Lung (tissue), 12 donors: ENCODE measurements around the gene RFESD. TPM values are rescaled to one million over a fixed set of nuclear protein-coding genes. Genes with fewer than 3 reads are reported as not detected.

Experiments
- ATAC-seq: fragments of 200-7000 bp; cut with Tn5 transposase; one replicate; pipeline ENCODE4 v1.9.1; 2020; ENCODE audit warnings: moderate number of reproducible peaks; ENCODE audit not compliant: insufficient read depth, low FRiP score
- DNase-seq, 3 donors: peaks; one replicate each; pipeline ENCODE4 v3.0.0-alpha.2; 2013 to 2017
- H3K27ac ChIP-seq, 2 donors: one replicate each; pipeline ENCODE4 v1.5.1; 2013; ENCODE audit warnings: mild to moderate bottlenecking in 2 of 2, moderate library complexity in 2 of 2, control low read depth in 1 of 2, inconsistent platforms in 1 of 2, low read depth in 1 of 2, low read length in 1 of 2
- H3K27me3 ChIP-seq, 3 donors: one replicate each; pipeline ENCODE4 v1.5.1; 2013; ENCODE audit warnings: low read length in 2 of 3; ENCODE audit not compliant: control insufficient read depth in 3 of 3, insufficient read depth in 3 of 3
- H3K36me3 ChIP-seq, 4 donors: one replicate each; pipeline ENCODE4 v1.5.1; 2013; ENCODE audit warnings: low read length in 4 of 4, mild to moderate bottlenecking in 1 of 4, moderate library complexity in 1 of 4; ENCODE audit not compliant: control insufficient read depth in 4 of 4, insufficient read depth in 4 of 4
- H3K4me1 ChIP-seq, 5 donors: one replicate each; pipeline ENCODE4 v1.5.1; 2013; ENCODE audit warnings: low read length in 5 of 5, mild to moderate bottlenecking in 2 of 5, moderate library complexity in 1 of 5; ENCODE audit not compliant: control insufficient read depth in 5 of 5, insufficient read depth in 5 of 5
- H3K4me3 ChIP-seq: one replicate; pipeline ENCODE4 v1.5.1; 2013; ENCODE audit warnings: mild to moderate bottlenecking, control low read depth, moderate library complexity
- H3K9ac ChIP-seq, 2 donors: one replicate each; pipeline ENCODE4 v1.5.1; 2013; ENCODE audit warnings: low read length in 2 of 2, control low read depth in 1 of 2; ENCODE audit not compliant: insufficient read depth in 1 of 2
- H3K9me3 ChIP-seq, 4 donors: one replicate each; pipeline ENCODE4 v1.5.1; 2013; ENCODE audit warnings: low read length in 3 of 4, mild to moderate bottlenecking in 1 of 4, moderate library complexity in 1 of 4; ENCODE audit not compliant: control insufficient read depth in 4 of 4, insufficient read depth in 3 of 4
- CTCF ChIP-seq: IDR thresholded peaks from 2 replicates; pipeline ENCODE4 v1.5.1; 2012; ENCODE audit warnings: mild to moderate bottlenecking; ENCODE audit errors: control extremely low read depth, extremely low read depth
- WGBS, 2 donors: extraction: QIAGEN DNeasy Blood & Tissue Kit; methylation state at CpG; one replicate each; pipeline ENCODE4 v1.1.7; 2013; 5-methylcytosine and 5-hydroxymethylcytosine counted together
- polyA plus RNA-seq, 2 donors: library from polyadenylated mRNA; stranded (reverse); fragments of 200-250 nt; gene quantifications; one replicate each; pipeline ENCODE4 v1.2.1, GENCODE V29; 2013
- total RNA-seq, 2 donors: library from RNA; depleted of rRNA in 1 of 2; stranded (reverse); fragments of >200 nt in 1 of 2; gene quantifications; one replicate each; pipeline ENCODE4 v1.2.1, GENCODE V29; 2014 to 2021
- donor health status: control.
- donor health status: control.
- donor health status: Bipolar disorder and iron deficiency.
- donor health status: healthy.
- donor health status: DM: yes; HTN: yes; CAD: no.

Gene RFESD
- total and polyA plus RNA-seq, 4 donors = 2.6 to 6.4 (median 3.6) TPM

- H3K4me1 ChIP-seq = peaks cover 0 to 3% (median 0%) of the 10 kb centered on the region in 5 donors
- no peak for DNase-seq
- no peaks in the 10 kb centered on the region for H3K9me3 ChIP-seq
- H3K27ac ChIP-seq = no peak within 1 kb of the TSS
- no peak for ATAC-seq
- no peaks in the 10 kb centered on the region for H3K27me3 ChIP-seq
- no peak for TF ChIP-seq CTCF
- WGBS, 2 donors = 94 to 97% methylated on average over 1 of the region's 1 CpG
- no peak within 1 kb of the TSS for H3K4me3 ChIP-seq
- H3K9ac ChIP-seq = no peak within 1 kb of the TSS
- no peaks in the 10 kb centered on the region for H3K36me3 ChIP-seq
Observed at GRCh38 chr5:95682891-95683290, 36.3 kb downstream of the RFESD start, which contains the start of gene SPATA9. Gene SPATA9, minus strand, starts transcription at chr5:95682991. Its CDS starts 137 bp downstream, at chr5:95682854.

DNA sequence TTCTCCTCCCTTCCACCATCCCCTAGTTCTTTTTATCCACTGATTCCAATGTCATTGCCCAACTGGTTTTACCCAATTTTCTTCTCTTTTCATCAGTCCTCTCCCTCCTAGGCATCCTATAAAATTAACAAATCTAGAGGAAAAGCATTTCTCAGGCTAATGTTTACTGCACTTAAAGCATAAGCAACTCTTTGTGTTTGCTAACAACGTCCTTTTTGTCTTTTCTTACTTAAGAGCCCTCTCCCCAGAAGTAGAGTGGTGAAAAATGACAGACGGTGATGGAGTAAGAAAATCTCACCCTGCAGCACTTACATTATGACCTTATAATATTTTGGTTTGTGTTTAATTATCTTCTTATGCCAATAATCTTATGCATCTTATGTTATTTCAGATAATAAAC, 37.8 kb downstream of the RFESD start:
- H3K9me3 ChIP-seq = no peaks in the 10 kb centered on the region
- H3K9ac ChIP-seq = no peak overlapping the region
- DNase-seq (no peak), ATAC-seq (no peak)
- H3K36me3 ChIP-seq = no peaks in the 10 kb centered on the region
- TF ChIP-seq CTCF = no peak
- 73 to 89% methylated on average over 2 of the region's 2 CpGs for WGBS, 2 donors
- H3K27ac ChIP-seq = no peak overlapping the region
- no peak overlapping the region for H3K4me3 ChIP-seq
- H3K27me3 ChIP-seq = no peaks in the 10 kb centered on the region
- peaks cover 0 to 3% (median 0%) of the 10 kb centered on the region in 5 donors for H3K4me1 ChIP-seq

GRCh38 chr5:95686651-95687050, 40.1 kb downstream of the RFESD start:
- H3K36me3 ChIP-seq = no peaks in the 10 kb centered on the region
- H3K9ac ChIP-seq = no peak overlapping the region
- no peak overlapping the region for H3K27ac ChIP-seq
- H3K9me3 ChIP-seq = no peaks in the 10 kb centered on the region
- 77 to 80% methylated on average over 2 of the region's 2 CpGs for WGBS, 2 donors
- TF ChIP-seq CTCF = no peak
- no peaks in the 10 kb centered on the region for H3K27me3 ChIP-seq
- ATAC-seq (no peak), DNase-seq (no peak)
- H3K4me1 ChIP-seq = peaks cover 0 to 3% (median 0%) of the 10 kb centered on the region in 5 donors
- no peak overlapping the region for H3K4me3 ChIP-seq

DNA sequence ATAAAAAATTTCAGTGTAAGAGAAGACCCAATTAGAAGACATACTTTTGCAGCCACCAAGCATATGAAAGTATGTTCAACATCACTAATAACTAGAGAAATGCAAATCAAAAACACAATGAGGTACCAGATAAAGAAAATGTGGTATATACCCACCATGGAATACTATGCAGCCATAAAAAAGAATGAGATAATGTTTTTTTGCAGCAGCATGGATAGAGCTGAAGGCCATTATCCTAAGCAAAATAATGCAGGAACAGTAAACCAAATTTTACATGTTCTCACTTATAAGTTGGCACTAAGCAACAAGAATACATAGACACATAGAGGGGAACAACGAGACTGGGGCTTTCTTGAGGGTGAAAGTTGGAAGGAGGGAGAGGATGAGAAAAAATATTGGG, 43.1 kb downstream of the RFESD start:
- no peaks in the 10 kb centered on the region for H3K36me3 ChIP-seq
- no peaks in the 10 kb centered on the region for H3K4me1 ChIP-seq
- H3K9ac ChIP-seq = no peak overlapping the region
- ATAC-seq = no peak
- WGBS, 2 donors = 91 to 92% methylated on average over 1 of the region's 1 CpG
- H3K27ac ChIP-seq = no peak overlapping the region
- H3K4me3 ChIP-seq = no peak overlapping the region
- no peak for DNase-seq
- H3K27me3 ChIP-seq = no peaks in the 10 kb centered on the region
- no peaks in the 10 kb centered on the region for H3K9me3 ChIP-seq
- no peak for TF ChIP-seq CTCF
